ENCODE data around the gene PMAIP1.

- TF ChIP-seq CTCF (IDR thresholded peaks at IDR 0.05) (no peak), ZFX (IDR thresholded peaks at IDR 0.05; ENCODE audit: borderline replicate concordance) (no peak)
Observed at GRCh38 chr18:59915606-59916005, 15.8 kb downstream of the PMAIP1 start.
